ENCODE results near the gene CASTOR2. TPM values are rescaled to one million over a fixed set of nuclear protein-coding genes. Genes with fewer than 3 reads are reported as not detected.

CASTOR2 gene
- total RNA-seq, 5 donors from 2014 or later (not counting 1 experiment from before 2014, with no cell fraction given), result 4.7 to 8.1 (median 7.2) TPM

DNA sequence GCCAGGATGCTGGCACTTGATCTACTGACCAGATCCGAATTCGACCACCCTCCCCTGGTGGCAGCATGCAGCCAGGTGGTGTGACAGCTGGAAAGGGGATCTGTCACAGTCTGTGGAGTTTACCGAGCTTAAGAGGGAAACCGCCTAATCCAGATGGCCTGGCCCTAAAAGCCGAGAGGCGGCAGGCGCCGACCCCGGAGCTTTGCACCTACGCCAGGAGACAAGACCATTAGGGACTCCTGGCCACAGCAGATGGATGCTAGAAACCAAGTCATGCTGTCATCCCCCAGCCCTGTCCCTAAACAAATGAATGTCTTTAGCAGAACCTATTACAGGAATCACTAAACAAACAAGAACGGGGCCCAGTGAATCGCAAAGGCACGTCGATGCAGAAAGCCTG lies 81.4 kb downstream of the CASTOR2 start:
- H3K4me3 Mint-ChIP-seq, result no peak overlapping the region
- no peaks in the 10 kb centered on the region for H3K27me3 ChIP-seq (replicated peaks in 1 of 2; ENCODE audit: control insufficient read depth in 2 of 2, extremely low read depth in 1 of 2, insufficient read depth in 2 of 2, low read length in 1 of 2)
- H3K27ac ChIP-seq (ENCODE audit: low read length), result no peak overlapping the region
- H3K27ac Mint-ChIP-seq, result no peak overlapping the region
- no peaks in the 10 kb centered on the region for H3K27me3 Mint-ChIP-seq
- WGBS (ENCODE audit: insufficient coverage), result 97% methylated on average over 7 of the region's 14 CpGs
- no peaks in the 10 kb centered on the region for H3K9me3 Mint-ChIP-seq
- H3K4me1 Mint-ChIP-seq, result no peaks in the 10 kb centered on the region
- ATAC-seq (replicated peaks in 1 of 4) (no peak), DNase-seq (no peak)
- H3K4me1 ChIP-seq (ENCODE audit: control insufficient read depth in 1 of 2, extremely low read depth in 1 of 2, insufficient read depth in 2 of 2, low read length in 2 of 2), result no peaks in the 10 kb centered on the region
- ChIA-PET CTCF (interaction anchor here in 1 of 2 donors (0.6 kb wide), 1 partner anchor 386 kb away, joined by 6 read pairs; no protein-coding TSS in a partner anchor), POLR2A (no interaction called here)
- H3K4me3 ChIP-seq (ENCODE audit: control insufficient read depth in 1 of 2, extremely low read depth in 1 of 2, low read length in 1 of 2), result no peak overlapping the region
- no peaks in the 10 kb centered on the region for H3K9me3 ChIP-seq
- peaks cover 23 to 47% of the 10 kb centered on the region in 2 donors for H3K36me3 ChIP-seq (ENCODE audit: control insufficient read depth in 2 of 2, extremely low read depth in 1 of 2, insufficient read depth in 1 of 2, low read length in 1 of 2)
- H3K36me3 Mint-ChIP-seq, result peaks cover 20% of the 10 kb centered on the region

DNA sequence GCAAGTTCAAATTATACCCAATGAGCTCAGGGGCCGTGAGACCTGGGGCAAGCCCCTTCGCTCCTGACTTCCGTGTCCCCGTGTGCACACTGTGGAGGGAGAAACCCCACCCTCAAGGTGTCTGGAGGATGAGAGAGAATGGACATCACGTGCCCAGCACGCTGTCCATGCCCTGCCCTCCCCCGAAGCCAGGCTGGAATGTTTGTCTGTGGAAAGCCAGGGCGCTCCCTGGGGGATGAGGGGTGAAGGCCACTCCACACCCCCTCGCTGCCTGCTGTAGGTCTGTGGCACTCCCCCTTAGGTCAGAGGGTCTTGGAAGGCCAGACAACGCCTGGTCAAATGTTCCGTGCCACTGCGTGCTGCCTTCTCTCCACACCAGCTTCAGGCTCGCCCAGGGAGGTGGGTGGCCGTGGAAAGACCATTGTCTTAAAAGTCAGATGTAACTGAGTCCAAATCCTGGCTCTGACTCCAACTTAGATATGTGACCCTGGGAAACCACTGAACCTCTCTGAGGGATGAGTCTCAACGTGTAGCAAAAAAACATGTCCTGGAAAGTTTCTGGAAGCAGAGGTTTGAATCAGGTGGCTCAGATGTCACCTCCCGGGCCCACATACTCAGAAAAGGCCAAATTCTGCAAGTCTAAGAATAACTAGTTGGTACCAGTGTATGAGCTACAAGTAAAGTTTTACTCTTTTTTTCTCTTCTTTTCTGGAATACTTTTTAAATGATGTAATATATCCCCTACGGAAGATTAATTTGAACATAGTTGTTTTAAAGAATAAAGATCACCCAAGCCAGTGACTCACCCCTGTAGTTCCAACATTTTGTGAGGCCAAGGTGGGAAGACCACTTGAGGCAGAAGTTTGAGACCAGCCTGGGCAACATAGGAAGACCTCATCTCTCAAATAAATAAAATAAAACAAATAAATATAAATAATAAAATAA lies 84.2 kb downstream of the CASTOR2 start:
- H3K27me3 ChIP-seq (replicated peaks in 1 of 2; ENCODE audit: control insufficient read depth in 2 of 2, extremely low read depth in 1 of 2, insufficient read depth in 2 of 2, low read length in 1 of 2), result no peaks in the 10 kb centered on the region
- ATAC-seq (replicated peaks in 1 of 4) (no peak), DNase-seq (no peak)
- Mint-ChIP-seq H3K4me3 (no peak overlapping the region), H3K27me3 (no peaks in the 10 kb centered on the region), H3K9me3 (no peaks in the 10 kb centered on the region), H3K27ac (no peak overlapping the region), H3K36me3 (peaks cover 22% of the 10 kb centered on the region), H3K4me1 (no peaks in the 10 kb centered on the region)
- peaks cover 17 to 49% of the 10 kb centered on the region in 2 donors for H3K36me3 ChIP-seq (ENCODE audit: control insufficient read depth in 2 of 2, extremely low read depth in 1 of 2, insufficient read depth in 1 of 2, low read length in 1 of 2)
- no peak overlapping the region for H3K27ac ChIP-seq (ENCODE audit: low read length)
- ChIA-PET POLR2A (no interaction called here), CTCF (no interaction called here)
- no peaks in the 10 kb centered on the region for H3K9me3 ChIP-seq
- H3K4me3 ChIP-seq (ENCODE audit: control insufficient read depth in 1 of 2, extremely low read depth in 1 of 2, low read length in 1 of 2), result no peak overlapping the region
- WGBS (ENCODE audit: insufficient coverage), result 98% methylated on average over 11 of the region's 17 CpGs
- H3K4me1 ChIP-seq (ENCODE audit: control insufficient read depth in 1 of 2, extremely low read depth in 1 of 2, insufficient read depth in 2 of 2, low read length in 2 of 2), result no peaks in the 10 kb centered on the region

DNA sequence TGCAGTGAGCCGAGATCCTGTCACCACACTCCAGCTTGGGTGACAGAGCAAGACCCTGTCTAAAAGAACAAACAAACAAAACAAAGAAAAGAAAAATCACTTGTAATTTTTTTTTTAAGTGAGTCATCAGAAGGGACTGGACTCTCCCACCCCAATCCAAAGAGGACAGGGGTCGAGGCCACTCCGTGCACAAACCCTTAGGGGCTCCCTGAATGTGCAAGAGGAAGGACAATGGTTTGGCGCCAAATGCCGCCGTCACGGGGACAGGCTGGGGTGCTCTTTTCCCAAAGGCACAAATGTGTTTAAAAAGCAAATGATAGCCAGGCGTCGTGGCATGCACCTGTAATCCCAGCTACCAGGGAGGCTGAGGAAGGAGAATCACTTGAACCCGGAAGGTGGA lies 85.3 kb downstream of the CASTOR2 start:
- no peaks in the 10 kb centered on the region for H3K9me3 Mint-ChIP-seq
- no peak for ATAC-seq (replicated peaks in 1 of 4)
- H3K4me3 ChIP-seq (ENCODE audit: control insufficient read depth in 1 of 2, extremely low read depth in 1 of 2, low read length in 1 of 2), result no peak overlapping the region
- H3K4me1 ChIP-seq (ENCODE audit: control insufficient read depth in 1 of 2, extremely low read depth in 1 of 2, insufficient read depth in 2 of 2, low read length in 2 of 2), result no peaks in the 10 kb centered on the region
- WGBS (ENCODE audit: insufficient coverage), result 85% methylated on average over 4 of the region's 10 CpGs
- H3K36me3 Mint-ChIP-seq, result peaks cover 26% of the 10 kb centered on the region
- H3K27ac Mint-ChIP-seq, result no peak overlapping the region
- H3K4me1 Mint-ChIP-seq, result no peaks in the 10 kb centered on the region
- no peak for DNase-seq
- H3K27ac ChIP-seq (ENCODE audit: low read length), result no peak overlapping the region
- peaks cover 20 to 59% of the 10 kb centered on the region in 2 donors for H3K36me3 ChIP-seq (ENCODE audit: control insufficient read depth in 2 of 2, extremely low read depth in 1 of 2, insufficient read depth in 1 of 2, low read length in 1 of 2)
- H3K9me3 ChIP-seq, result no peaks in the 10 kb centered on the region
- CTCF ChIA-PET, result no interaction called here
- POLR2A ChIA-PET, result no interaction called here
- H3K27me3 Mint-ChIP-seq, result no peaks in the 10 kb centered on the region
- no peaks in the 10 kb centered on the region for H3K27me3 ChIP-seq (replicated peaks in 1 of 2; ENCODE audit: control insufficient read depth in 2 of 2, extremely low read depth in 1 of 2, insufficient read depth in 2 of 2, low read length in 1 of 2)
- H3K4me3 Mint-ChIP-seq, result no peak overlapping the region

DNA sequence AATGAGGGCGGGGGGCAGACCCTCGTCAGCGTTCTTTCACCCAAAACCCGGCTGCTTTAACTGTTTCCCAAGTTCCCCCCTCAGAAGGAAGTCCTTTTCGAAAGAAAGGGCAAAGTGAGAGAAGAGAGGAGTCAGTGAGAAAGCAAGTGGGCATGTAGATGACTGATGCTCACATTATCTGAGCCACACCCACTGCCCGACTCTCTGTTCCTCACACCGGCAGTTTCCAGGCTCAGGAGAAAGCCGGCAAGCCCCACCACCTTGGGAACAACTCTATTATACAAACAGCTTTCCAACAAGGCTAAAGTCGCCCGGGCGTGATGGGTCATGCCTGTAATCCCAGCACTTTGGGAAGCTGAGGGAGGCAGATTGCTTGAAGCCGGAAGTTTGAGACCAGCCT lies 86.0 kb downstream of the CASTOR2 start:
- Histone ChIP-seq H3K27ac (ENCODE audit: low read length) (no peak overlapping the region), H3K9me3 (no peaks in the 10 kb centered on the region), H3K4me3 (ENCODE audit: control insufficient read depth in 1 of 2, extremely low read depth in 1 of 2, low read length in 1 of 2) (no peak overlapping the region), H3K27me3 (replicated peaks in 1 of 2; ENCODE audit: control insufficient read depth in 2 of 2, extremely low read depth in 1 of 2, insufficient read depth in 2 of 2, low read length in 1 of 2) (no peaks in the 10 kb centered on the region), H3K36me3 (ENCODE audit: control insufficient read depth in 2 of 2, extremely low read depth in 1 of 2, insufficient read depth in 1 of 2, low read length in 1 of 2) (peaks cover 21 to 66% of the 10 kb centered on the region in 2 donors), H3K4me1 (ENCODE audit: control insufficient read depth in 1 of 2, extremely low read depth in 1 of 2, insufficient read depth in 2 of 2, low read length in 2 of 2) (no peaks in the 10 kb centered on the region)
- ATAC-seq (replicated peaks in 1 of 4) (no peak), DNase-seq (no peak)
- Mint-ChIP-seq H3K4me1 (no peaks in the 10 kb centered on the region), H3K27ac (no peak overlapping the region), H3K27me3 (no peaks in the 10 kb centered on the region), H3K36me3 (peaks cover 33% of the 10 kb centered on the region), H3K4me3 (no peak overlapping the region), H3K9me3 (no peaks in the 10 kb centered on the region)
- WGBS (ENCODE audit: insufficient coverage), result no CpG with 5 or more reads among the region's 12 CpGs
- POLR2A ChIA-PET, result no interaction called here
- CTCF ChIA-PET, result no interaction called here

DNA sequence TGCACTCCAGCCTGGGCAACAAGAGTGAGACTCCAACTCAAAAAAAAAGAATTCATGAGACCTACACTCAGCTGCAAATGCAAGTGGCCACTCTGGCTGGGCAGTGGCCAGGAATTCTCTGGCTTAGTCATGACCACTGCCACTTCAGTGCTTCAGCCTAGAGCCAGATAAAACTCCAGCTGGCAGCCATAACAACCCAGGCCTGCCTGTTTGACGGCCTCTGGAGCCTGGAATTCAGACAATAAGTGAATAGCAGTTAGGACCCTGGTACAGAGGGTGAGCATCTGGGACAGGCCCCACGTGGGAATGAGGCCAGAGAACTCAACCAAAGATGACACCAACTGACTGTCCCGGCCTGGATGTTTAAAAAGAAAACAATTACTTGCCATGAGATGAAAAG lies 90.2 kb downstream of the CASTOR2 start:
- H3K4me1 ChIP-seq (ENCODE audit: control insufficient read depth in 1 of 2, extremely low read depth in 1 of 2, insufficient read depth in 2 of 2, low read length in 2 of 2), result no peaks in the 10 kb centered on the region
- Mint-ChIP-seq H3K9me3 (no peaks in the 10 kb centered on the region), H3K36me3 (peaks cover 53% of the 10 kb centered on the region), H3K27me3 (no peaks in the 10 kb centered on the region), H3K4me1 (no peaks in the 10 kb centered on the region), H3K27ac (no peak overlapping the region), H3K4me3 (no peak overlapping the region)
- no peak overlapping the region for H3K27ac ChIP-seq (ENCODE audit: low read length)
- H3K27me3 ChIP-seq (replicated peaks in 1 of 2; ENCODE audit: control insufficient read depth in 2 of 2, extremely low read depth in 1 of 2, insufficient read depth in 2 of 2, low read length in 1 of 2), result no peaks in the 10 kb centered on the region
- ATAC-seq (replicated peaks in 1 of 4) (no peak), DNase-seq (no peak)
- H3K9me3 ChIP-seq, result no peaks in the 10 kb centered on the region
- ChIA-PET POLR2A (interaction anchor here in 1 of 2 donors (0.6 kb wide), 2 partner anchors 546 to 1029 kb away, joined by 3 read pairs; no protein-coding TSS in a partner anchor), CTCF (no interaction called here)
- H3K36me3 ChIP-seq (ENCODE audit: control insufficient read depth in 2 of 2, extremely low read depth in 1 of 2, insufficient read depth in 1 of 2, low read length in 1 of 2), result peaks cover 17 to 74% of the 10 kb centered on the region in 2 donors
- no peak overlapping the region for H3K4me3 ChIP-seq (ENCODE audit: control insufficient read depth in 1 of 2, extremely low read depth in 1 of 2, low read length in 1 of 2)
- 100% methylated on average over 1 of the region's 3 CpGs for WGBS (ENCODE audit: insufficient coverage)

DNA sequence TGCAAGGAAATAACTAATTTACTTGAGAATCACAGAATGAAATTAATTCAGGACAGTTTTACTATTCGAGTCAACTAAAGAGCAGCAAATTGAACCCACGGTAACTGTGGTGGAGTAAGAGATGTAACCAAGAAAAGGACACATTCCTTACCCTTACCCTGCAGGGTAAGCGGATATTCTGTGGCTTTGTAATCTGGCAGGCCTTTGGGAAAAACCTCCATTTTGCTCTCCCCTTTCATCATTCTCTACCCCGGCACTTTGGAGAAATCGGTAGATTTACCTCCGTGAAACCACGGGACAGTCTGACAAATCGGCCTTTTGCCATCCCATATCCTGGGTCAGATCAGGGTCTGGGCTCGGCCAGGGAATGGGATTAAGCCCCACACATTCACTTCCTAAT lies 90.7 kb downstream of the CASTOR2 start:
- H3K4me1 Mint-ChIP-seq, result no peaks in the 10 kb centered on the region
- H3K4me1 ChIP-seq (ENCODE audit: control insufficient read depth in 1 of 2, extremely low read depth in 1 of 2, insufficient read depth in 2 of 2, low read length in 2 of 2), result no peaks in the 10 kb centered on the region
- ChIA-PET POLR2A (interaction anchor here in 1 of 2 donors (0.6 kb wide), 1 partner anchor 546 kb away, joined by 3 read pairs; no protein-coding TSS in a partner anchor), CTCF (no interaction called here)
- no peaks in the 10 kb centered on the region for H3K9me3 Mint-ChIP-seq
- 98% methylated on average over 6 of the region's 9 CpGs for WGBS (ENCODE audit: insufficient coverage)
- H3K36me3 Mint-ChIP-seq, result peaks cover 56% of the 10 kb centered on the region
- H3K27ac ChIP-seq (ENCODE audit: low read length), result no peak overlapping the region
- H3K27me3 ChIP-seq (replicated peaks in 1 of 2; ENCODE audit: control insufficient read depth in 2 of 2, extremely low read depth in 1 of 2, insufficient read depth in 2 of 2, low read length in 1 of 2), result no peaks in the 10 kb centered on the region
- no peaks in the 10 kb centered on the region for H3K9me3 ChIP-seq
- no peak overlapping the region for H3K4me3 ChIP-seq (ENCODE audit: control insufficient read depth in 1 of 2, extremely low read depth in 1 of 2, low read length in 1 of 2)
- peaks cover 18 to 77% of the 10 kb centered on the region in 2 donors for H3K36me3 ChIP-seq (ENCODE audit: control insufficient read depth in 2 of 2, extremely low read depth in 1 of 2, insufficient read depth in 1 of 2, low read length in 1 of 2)
- H3K27ac Mint-ChIP-seq, result no peak overlapping the region
- no peak for DNase-seq
- no peaks in the 10 kb centered on the region for H3K27me3 Mint-ChIP-seq
- no peak for ATAC-seq (replicated peaks in 1 of 4)
- H3K4me3 Mint-ChIP-seq, result no peak overlapping the region
